Endodermal cell (in vitro differentiated cells): Measurements from ENCODE around the gene C1orf185. TPM values are rescaled to one million over a fixed set of nuclear protein-coding genes. Genes with fewer than 3 reads are reported as not detected.

Experiments used
- DNase-seq: peaks from one replicate; pipeline ENCODE4 v3.0.0-alpha.2; 2017
- H3K27ac ChIP-seq: 2 replicates; pipeline ENCODE4 v1.5.1; 2013; ENCODE audit warnings: mild to moderate bottlenecking, low read depth, low read length, moderate library complexity
- H3K27me3 ChIP-seq: 2 replicates; pipeline ENCODE4 v1.6.1; 2013; ENCODE audit warnings: mild to moderate bottlenecking, low read length, moderate library complexity; ENCODE audit not compliant: insufficient read depth, control insufficient read depth, poor library complexity, severe bottlenecking
- H3K36me3 ChIP-seq: 2 replicates; pipeline ENCODE4 v1.7.0; 2013; ENCODE audit warnings: mild to moderate bottlenecking, low read length, moderate library complexity; ENCODE audit not compliant: control insufficient read depth, insufficient read depth
- H3K4me1 ChIP-seq: one replicate; pipeline ENCODE4 v1.7.0; 2013; ENCODE audit warnings: low read length; ENCODE audit not compliant: control insufficient read depth, insufficient read depth
- H3K4me3 ChIP-seq: 2 replicates; pipeline ENCODE4 v1.5.1; 2013; ENCODE audit warnings: mild to moderate bottlenecking, low read length, moderate library complexity
- H3K9ac ChIP-seq: 2 replicates; pipeline ENCODE4 v1.6.1; 2013; ENCODE audit warnings: mild to moderate bottlenecking, low read length, moderate library complexity; ENCODE audit not compliant: poor library complexity, severe bottlenecking; ENCODE audit errors: extremely low read depth
- H3K9me3 ChIP-seq: 2 replicates; pipeline ENCODE4 v1.6.1; 2013; ENCODE audit warnings: mild to moderate bottlenecking, low read length, moderate library complexity; ENCODE audit not compliant: control insufficient read depth
- H3K27ac Mint-ChIP-seq: 2 replicates; pipeline ENCODE4 v1.8.0; 2020; ENCODE audit warnings: mixed read lengths
- H3K27me3 Mint-ChIP-seq: 2 replicates; pipeline ENCODE4 v1.8.0; 2021; ENCODE audit warnings: mild to moderate bottlenecking, mixed read lengths; ENCODE audit not compliant: insufficient read depth
- H3K36me3 Mint-ChIP-seq: 2 replicates; pipeline ENCODE4 v1.8.0; 2020; ENCODE audit warnings: low read depth, mixed read lengths
- H3K4me1 Mint-ChIP-seq: 2 replicates; pipeline ENCODE4 v1.8.0; 2020; ENCODE audit warnings: mixed read lengths
- H3K4me3 Mint-ChIP-seq: 2 replicates; pipeline ENCODE4 v1.8.0; 2020; ENCODE audit warnings: mild to moderate bottlenecking, moderate library complexity, mixed read lengths
- H3K9me3 Mint-ChIP-seq: 2 replicates; pipeline ENCODE4 v1.8.0; 2020; ENCODE audit warnings: mild to moderate bottlenecking, mixed read lengths
- WGBS, 2 experiments: methylation state at CpG; one replicate each; pipeline versions ENCODE4 v1.1.5 to v1.1.7; 2013; ENCODE audit warnings: missing lambda C conversion rate in 2 of 2, mixed read lengths in 1 of 2; ENCODE audit not compliant: insufficient coverage in 1 of 2, insufficient read length in 1 of 2; 5-methylcytosine and 5-hydroxymethylcytosine counted together
- total RNA-seq, 2 donors: library from RNA; stranded (reverse); fragmentation: NEBNext Ultra II Directional in 1 of 2; extraction: Animal tissue kit (Norgen Biotek cat#: 25700) in 1 of 2; gene quantifications; 2 replicates in 1 of 2; 3 replicates in 1 of 2; pipeline ENCODE4 v1.2.1, GENCODE V29; 2021
- TF ChIP-seq, protein P1 (sequence below): fragments of 200-600 bp; sonication (generic); conservative IDR thresholded peaks from 2 replicates; pipeline ENCODE4 v1.5.0; 2021; ENCODE audit warnings: antibody characterized with exemption, mild to moderate bottlenecking

Gene C1orf185
- total RNA-seq, 2 donors from 2014 or later = not detected

- Histone ChIP-seq H3K36me3 (no peaks in the 10 kb centered on the region), H3K9ac (no peak overlapping the region), H3K27ac (no peak overlapping the region), H3K9me3 (no peaks in the 10 kb centered on the region), H3K4me1 (peaks cover 4% of the 10 kb centered on the region), H3K27me3 (no peaks in the 10 kb centered on the region), H3K4me3 (no peak overlapping the region)
- TF ChIP-seq, protein P1, sequence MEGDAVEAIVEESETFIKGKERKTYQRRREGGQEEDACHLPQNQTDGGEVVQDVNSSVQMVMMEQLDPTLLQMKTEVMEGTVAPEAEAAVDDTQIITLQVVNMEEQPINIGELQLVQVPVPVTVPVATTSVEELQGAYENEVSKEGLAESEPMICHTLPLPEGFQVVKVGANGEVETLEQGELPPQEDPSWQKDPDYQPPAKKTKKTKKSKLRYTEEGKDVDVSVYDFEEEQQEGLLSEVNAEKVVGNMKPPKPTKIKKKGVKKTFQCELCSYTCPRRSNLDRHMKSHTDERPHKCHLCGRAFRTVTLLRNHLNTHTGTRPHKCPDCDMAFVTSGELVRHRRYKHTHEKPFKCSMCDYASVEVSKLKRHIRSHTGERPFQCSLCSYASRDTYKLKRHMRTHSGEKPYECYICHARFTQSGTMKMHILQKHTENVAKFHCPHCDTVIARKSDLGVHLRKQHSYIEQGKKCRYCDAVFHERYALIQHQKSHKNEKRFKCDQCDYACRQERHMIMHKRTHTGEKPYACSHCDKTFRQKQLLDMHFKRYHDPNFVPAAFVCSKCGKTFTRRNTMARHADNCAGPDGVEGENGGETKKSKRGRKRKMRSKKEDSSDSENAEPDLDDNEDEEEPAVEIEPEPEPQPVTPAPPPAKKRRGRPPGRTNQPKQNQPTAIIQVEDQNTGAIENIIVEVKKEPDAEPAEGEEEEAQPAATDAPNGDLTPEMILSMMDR = no peak
- Mint-ChIP-seq H3K36me3 (no peaks in the 10 kb centered on the region), H3K9me3 (no peaks in the 10 kb centered on the region), H3K27me3 (peaks cover 7% of the 10 kb centered on the region), H3K4me3 (no peak overlapping the region), H3K27ac (no peak overlapping the region), H3K4me1 (peaks cover 2% of the 10 kb centered on the region)
- no peak for DNase-seq
- WGBS, 2 experiments = 94 to 99% methylated on average over 6 of the region's 6 CpGs
Observed at GRCh38 chr1:51114137-51114536, 12.1 kb downstream of the C1orf185 start.

GRCh38 chr1:51115714-51116404 lies 13.8 kb downstream of the C1orf185 start:
- H3K27ac ChIP-seq = no peak overlapping the region
- Mint-ChIP-seq H3K4me3 (no peak overlapping the region), H3K27me3 (peaks cover 2% of the 10 kb centered on the region), H3K4me1 (peaks cover 3% of the 10 kb centered on the region), H3K27ac (no peak overlapping the region), H3K36me3 (no peaks in the 10 kb centered on the region), H3K9me3 (no peaks in the 10 kb centered on the region)
- no peaks in the 10 kb centered on the region for H3K27me3 ChIP-seq
- no peaks in the 10 kb centered on the region for H3K9me3 ChIP-seq
- WGBS, 2 experiments = 95 to 98% methylated on average over 4 to 7 of the region's 7 CpGs
- H3K36me3 ChIP-seq = no peaks in the 10 kb centered on the region
- H3K4me1 ChIP-seq = peaks cover 8% of the 10 kb centered on the region
- no peak for DNase-seq
- no peak overlapping the region for H3K9ac ChIP-seq
- no peak overlapping the region for H3K4me3 ChIP-seq
- TF ChIP-seq, protein P1 = no peak

DNA sequence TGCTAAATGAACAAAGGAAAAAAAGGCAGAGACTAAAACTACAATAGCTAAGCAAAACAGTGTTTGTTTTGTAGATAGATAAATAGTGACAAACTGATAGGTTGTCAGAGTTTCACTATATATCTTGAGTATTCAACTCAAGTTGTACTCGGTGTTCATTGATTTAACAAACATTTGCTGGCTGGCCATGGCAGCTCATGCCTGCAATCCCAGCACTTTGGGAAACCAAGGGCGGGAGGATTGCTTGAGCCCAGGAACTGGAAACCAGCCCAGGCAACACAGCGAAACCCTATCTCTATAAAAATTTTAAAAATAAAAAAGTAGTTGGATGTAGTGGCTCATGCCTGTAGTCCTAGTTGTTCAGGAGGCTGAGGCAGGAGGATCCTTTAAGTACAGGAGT lies 17.3 kb downstream of the C1orf185 start:
- Mint-ChIP-seq H3K36me3 (no peaks in the 10 kb centered on the region), H3K4me1 (peaks cover 3% of the 10 kb centered on the region), H3K27ac (no peak overlapping the region), H3K4me3 (no peak overlapping the region), H3K9me3 (no peaks in the 10 kb centered on the region), H3K27me3 (peaks cover 4% of the 10 kb centered on the region)
- H3K9ac ChIP-seq = no peak overlapping the region
- no peak for DNase-seq
- H3K27me3 ChIP-seq = no peaks in the 10 kb centered on the region
- H3K27ac ChIP-seq = no peak overlapping the region
- peaks cover 8% of the 10 kb centered on the region for H3K4me1 ChIP-seq
- no peaks in the 10 kb centered on the region for H3K36me3 ChIP-seq
- 80 to 93% methylated on average over 1 to 3 of the region's 3 CpGs for WGBS, 2 experiments
- no peak overlapping the region for H3K4me3 ChIP-seq
- no peaks in the 10 kb centered on the region for H3K9me3 ChIP-seq
- TF ChIP-seq, protein P1 = no peak
